GM19467 (cell line): ENCODE data around the gene CRCP.
"Not testable (repeated sequence)": the region's sequence is repeated elsewhere in the genome, so short reads cannot be mapped to it uniquely, and the experiment has no call there.

Experiments
- ATAC-seq: cut with Tn5 transposase; IDR thresholded peaks from one replicate; pipeline ENCODE4 v1.9.1; 2021; ENCODE audit warnings: mild to moderate bottlenecking, moderate library complexity; ENCODE audit not compliant: unreplicated experiment

Gene CRCP

GRCh38 chr7:66152371-66153191 lies 37.9 kb downstream of the CRCP start:
- no peak for ATAC-seq

GRCh38 chr7:66153691-66154090 lies 39.0 kb downstream of the CRCP start:
- ATAC-seq, result no peak

GRCh38 chr7:66156035-66156434 lies 41.4 kb downstream of the CRCP start:
- not testable (repeated sequence) for ATAC-seq

- ATAC-seq, result no peak
Observed at GRCh38 chr7:66157060-66157459, 42.4 kb downstream of the CRCP start.

GRCh38 chr7:66162622-66163021 lies 48.0 kb downstream of the CRCP start:
- no peak for ATAC-seq

- no peak for ATAC-seq
Observed at GRCh38 chr7:66163186-66163610, 48.6 kb downstream of the CRCP start.

- no peak for ATAC-seq
Observed at GRCh38 chr7:66164356-66164755, 49.7 kb downstream of the CRCP start.

- no peak for ATAC-seq
Observed at GRCh38 chr7:66167773-66168387, 53.2 kb downstream of the CRCP start.

- ATAC-seq, result no peak
Observed at GRCh38 chr7:66169616-66170015, 55.0 kb downstream of the CRCP start.

- no peak for ATAC-seq
Observed at GRCh38 chr7:66170309-66171231, 55.9 kb downstream of the CRCP start.

- not testable (repeated sequence) for ATAC-seq
Observed at GRCh38 chr7:66172536-66173401, 58.1 kb downstream of the CRCP start.

- no peak for ATAC-seq
Observed at GRCh38 chr7:66173856-66174255, 59.2 kb downstream of the CRCP start.

- not testable (repeated sequence) for ATAC-seq
Observed at GRCh38 chr7:66175006-66175405, 60.4 kb downstream of the CRCP start.

- no peak for ATAC-seq
Observed at GRCh38 chr7:66176914-66177313, 62.3 kb downstream of the CRCP start.

- ATAC-seq, result no peak
Observed at GRCh38 chr7:66178258-66178657, 63.6 kb downstream of the CRCP start.

GRCh38 chr7:66181329-66181728 lies 66.7 kb downstream of the CRCP start:
- no peak for ATAC-seq

GRCh38 chr7:66181845-66182244 lies 67.2 kb downstream of the CRCP start:
- ATAC-seq, result no peak

GRCh38 chr7:66182920-66183319 lies 68.3 kb downstream of the CRCP start:
- ATAC-seq, result no peak

GRCh38 chr7:66183700-66184099 lies 69.1 kb downstream of the CRCP start:
- no peak for ATAC-seq

- ATAC-seq, result no peak
Observed at GRCh38 chr7:66185680-66186187, 71.1 kb downstream of the CRCP start.
